22Rv1 (cell line): Measurements from ENCODE around the gene OR9Q1.

Experiments
- H3K27ac ChIP-seq: fragments of 450-650 bp; 2 replicates; pipeline ENCODE4 v1.5.1; 2017
- ZFX ChIP-seq: fragments of 450-650 bp; IDR thresholded peaks from 2 replicates; pipeline ENCODE4 v1.6.1; 2017; ENCODE audit warnings: antibody characterized with exemption, borderline replicate concordance
- TF ChIP-seq, protein P1 (sequence below): fragments of 450-650 bp; IDR thresholded peaks from 2 replicates; pipeline ENCODE4 v1.5.1; 2017; ENCODE audit warnings: mild to moderate bottlenecking

The OR9Q1 gene, protein sequence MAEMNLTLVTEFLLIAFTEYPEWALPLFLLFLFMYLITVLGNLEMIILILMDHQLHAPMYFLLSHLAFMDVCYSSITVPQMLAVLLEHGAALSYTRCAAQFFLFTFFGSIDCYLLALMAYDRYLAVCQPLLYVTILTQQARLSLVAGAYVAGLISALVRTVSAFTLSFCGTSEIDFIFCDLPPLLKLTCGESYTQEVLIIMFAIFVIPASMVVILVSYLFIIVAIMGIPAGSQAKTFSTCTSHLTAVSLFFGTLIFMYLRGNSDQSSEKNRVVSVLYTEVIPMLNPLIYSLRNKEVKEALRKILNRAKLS

DNA sequence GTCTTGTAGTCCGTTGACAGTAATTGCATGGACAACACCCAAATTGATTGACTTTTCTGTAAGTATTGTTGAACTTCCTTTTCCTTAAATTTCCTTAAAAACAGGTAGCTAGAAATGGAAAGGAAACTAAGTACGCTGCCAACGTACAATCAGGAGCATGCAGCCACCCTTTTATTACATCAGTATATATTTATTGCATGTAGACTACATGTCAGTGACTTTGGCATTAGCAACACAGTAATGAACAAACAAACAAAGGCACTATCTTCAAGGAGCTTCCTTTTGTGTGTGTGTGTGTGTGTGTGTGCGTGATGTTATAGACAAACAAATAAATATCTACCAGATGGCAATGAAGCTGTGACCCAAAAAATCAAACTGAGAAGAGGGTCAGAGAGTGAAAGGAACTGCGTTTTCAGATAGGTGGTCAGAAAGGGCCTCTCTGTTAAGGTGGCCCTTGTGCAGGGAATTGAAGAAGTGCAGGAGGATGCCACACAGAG, at the start of gene OR9Q1:
Gene OR9Q1 (plus strand): TSS at position 447 of the 497 bp plus-strand sequence. CDS start 155,564 bp downstream, outside the sequence.
- no peak within 1 kb of the TSS for H3K27ac ChIP-seq
- TF ChIP-seq, protein P1, sequence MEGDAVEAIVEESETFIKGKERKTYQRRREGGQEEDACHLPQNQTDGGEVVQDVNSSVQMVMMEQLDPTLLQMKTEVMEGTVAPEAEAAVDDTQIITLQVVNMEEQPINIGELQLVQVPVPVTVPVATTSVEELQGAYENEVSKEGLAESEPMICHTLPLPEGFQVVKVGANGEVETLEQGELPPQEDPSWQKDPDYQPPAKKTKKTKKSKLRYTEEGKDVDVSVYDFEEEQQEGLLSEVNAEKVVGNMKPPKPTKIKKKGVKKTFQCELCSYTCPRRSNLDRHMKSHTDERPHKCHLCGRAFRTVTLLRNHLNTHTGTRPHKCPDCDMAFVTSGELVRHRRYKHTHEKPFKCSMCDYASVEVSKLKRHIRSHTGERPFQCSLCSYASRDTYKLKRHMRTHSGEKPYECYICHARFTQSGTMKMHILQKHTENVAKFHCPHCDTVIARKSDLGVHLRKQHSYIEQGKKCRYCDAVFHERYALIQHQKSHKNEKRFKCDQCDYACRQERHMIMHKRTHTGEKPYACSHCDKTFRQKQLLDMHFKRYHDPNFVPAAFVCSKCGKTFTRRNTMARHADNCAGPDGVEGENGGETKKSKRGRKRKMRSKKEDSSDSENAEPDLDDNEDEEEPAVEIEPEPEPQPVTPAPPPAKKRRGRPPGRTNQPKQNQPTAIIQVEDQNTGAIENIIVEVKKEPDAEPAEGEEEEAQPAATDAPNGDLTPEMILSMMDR = no peak
- TF ChIP-seq ZFX = no peak

DNA sequence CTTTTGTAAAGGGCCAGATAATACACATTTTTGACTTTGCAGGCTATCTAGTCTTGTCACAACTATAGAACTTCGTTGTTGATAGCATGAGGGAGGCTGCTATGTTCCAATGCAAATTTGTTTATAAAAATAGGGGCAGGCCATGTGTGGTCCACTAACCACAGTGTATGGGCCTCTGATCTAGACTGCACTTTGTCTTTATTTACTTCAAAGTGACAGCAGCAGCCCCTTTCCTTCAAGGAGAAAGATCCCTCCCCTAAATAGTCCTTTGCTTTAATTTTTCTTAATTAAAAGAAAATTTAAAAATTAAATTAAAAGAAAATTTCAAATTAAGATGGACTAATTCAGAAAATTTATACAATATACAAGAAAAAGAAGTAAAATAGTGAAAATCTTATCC, 49.5 kb upstream of the OR9Q1 start:
- TF ChIP-seq, protein P1 = no peak
- no peak for TF ChIP-seq ZFX
- H3K27ac ChIP-seq = no peak overlapping the region

DNA sequence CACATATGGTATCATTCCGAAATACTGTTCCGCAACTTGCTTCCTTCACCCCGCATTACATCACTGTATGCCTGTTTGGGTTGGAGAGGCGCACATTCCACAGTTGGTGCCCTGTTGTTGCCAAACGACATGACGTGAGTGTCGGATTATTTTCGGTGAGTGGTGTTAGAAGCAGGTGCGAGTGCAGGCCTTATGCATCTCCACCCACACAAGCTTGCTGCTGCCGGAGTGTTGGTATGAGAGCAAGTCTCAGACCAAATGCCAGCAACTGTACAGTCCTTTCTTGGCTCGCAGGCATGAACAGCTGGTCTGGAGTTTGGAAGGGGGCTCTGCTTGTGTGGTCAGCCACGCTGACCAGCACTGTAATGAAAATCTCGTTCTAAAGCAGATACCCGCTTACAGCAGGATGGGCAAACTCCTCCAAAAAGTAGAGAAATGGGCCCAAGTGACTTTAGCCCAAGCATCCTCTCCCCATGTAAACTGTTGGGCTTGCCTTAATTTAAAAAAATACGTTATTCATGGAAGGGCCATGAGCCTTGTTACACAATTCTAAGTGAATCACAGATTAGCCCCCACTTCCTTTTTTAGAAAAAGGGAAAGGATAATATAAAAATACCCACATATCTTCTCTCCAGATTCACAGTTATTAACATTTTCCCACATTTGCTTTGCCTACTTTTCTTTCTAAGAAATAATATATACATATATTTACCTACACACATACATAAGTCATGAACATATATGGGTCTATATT, 48.7 kb upstream of the OR9Q1 start:
- no peak overlapping the region for H3K27ac ChIP-seq
- no peak for TF ChIP-seq ZFX
- TF ChIP-seq, protein P1 = no peak

DNA sequence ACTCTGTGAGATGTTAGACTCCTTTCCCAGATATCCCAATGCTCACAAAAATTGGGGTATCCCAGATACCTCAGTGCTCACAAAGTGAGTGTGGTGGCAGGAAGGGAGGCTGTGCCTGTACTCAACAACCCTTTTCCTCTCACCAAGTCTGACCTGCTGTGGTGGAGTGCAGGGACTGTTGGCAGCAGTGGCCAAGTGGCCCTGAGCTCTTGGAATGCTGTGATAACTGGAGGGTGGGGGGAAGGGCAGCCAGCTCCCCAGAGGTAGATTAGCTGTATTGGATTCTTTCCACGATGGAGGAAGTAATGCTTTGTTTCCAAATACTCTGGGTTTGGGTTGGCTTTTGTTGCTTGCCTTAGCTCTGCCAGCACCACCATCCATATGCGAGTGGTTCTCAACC, 46.0 kb upstream of the OR9Q1 start:
- no peak overlapping the region for H3K27ac ChIP-seq
- TF ChIP-seq, protein P1 = no peak
- TF ChIP-seq ZFX = no peak

DNA sequence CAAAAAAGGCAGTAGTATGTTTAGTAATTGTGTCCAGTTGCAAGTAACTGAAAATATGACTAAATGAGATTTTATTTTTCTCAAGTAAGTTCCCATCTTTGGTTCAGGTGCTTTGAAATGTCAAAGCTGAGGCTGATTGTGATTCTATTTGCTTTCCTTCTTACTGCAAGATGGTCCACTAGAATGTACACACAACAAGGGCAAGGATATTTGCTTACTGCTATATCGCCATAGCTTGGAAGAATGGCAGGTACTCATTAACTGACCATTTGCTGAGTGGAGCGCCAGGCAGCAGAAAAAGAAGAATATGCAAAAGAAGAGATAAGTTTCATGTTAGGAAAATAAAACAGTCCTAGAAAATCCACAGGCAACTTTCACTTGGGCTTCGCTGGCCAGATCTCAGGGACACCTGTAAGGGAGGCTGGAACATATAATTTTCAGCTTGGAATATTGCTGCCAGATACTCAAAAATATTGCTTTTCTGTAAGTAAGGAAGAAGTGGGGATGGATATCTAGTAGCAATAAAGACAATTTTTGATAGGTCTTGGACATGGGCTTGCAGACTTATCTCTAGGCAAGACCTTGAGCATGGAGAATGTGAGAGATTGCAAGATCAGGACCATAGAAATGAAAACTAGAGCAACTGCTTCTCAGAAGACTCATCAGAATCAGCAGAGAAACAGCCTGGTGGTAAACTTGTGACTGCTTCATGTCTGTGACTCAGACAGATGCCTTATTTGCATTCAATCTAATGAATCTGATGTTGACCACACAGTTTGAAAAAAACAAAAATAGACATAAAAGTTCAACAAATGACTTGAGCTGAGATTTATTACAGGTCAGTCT, 44.8 kb upstream of the OR9Q1 start:
- no peak overlapping the region for H3K27ac ChIP-seq
- TF ChIP-seq ZFX = no peak
- TF ChIP-seq, protein P1 = no peak

DNA sequence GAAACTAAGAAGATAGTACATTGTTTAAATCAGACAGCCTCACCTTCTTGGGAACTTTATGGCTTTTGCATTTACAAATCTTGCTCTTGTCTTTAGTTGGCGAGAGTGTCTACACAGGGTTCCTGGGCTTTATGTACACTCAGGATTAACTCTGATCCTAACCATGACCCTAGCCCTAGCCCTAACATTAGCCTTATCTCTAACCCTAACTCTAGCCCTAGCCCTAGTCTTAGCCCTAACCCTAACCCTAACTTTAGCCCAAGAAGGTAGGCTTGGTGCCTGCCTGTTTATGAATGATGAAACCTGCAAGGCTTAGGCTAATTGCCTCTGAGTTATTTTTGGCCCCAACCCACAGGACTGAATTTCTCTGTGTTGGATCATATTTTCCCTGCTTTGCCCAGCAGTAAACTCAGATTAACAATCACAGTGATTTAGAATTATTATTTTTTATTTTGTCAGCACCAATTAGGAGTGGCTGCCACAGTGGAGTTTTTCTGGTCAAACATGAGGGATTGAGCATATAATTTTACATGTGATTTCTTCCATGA, 44.1 kb upstream of the OR9Q1 start:
- TF ChIP-seq ZFX = no peak
- H3K27ac ChIP-seq = no peak overlapping the region

DNA sequence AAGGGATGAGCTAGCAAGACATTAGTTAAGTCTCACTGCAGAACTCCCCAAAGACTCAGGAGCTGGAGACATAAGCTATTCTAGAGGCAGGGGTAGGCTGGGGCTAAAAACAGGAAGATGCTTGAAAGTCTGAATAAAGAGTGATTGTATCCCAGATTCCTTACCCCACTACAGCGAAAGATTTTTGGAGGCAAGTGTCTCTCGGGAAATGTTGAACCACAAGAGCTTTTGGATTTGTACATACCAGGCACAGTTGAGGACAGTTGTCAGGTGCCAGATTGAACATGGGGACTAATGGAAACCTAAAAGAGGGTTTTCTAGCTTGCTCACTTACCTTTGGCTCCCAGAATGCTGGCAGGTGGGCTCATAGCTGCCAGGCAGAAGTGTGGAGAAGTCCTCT, 43.5 kb upstream of the OR9Q1 start:
- no peak for TF ChIP-seq ZFX
- TF ChIP-seq, protein P1 = no peak
- no peak overlapping the region for H3K27ac ChIP-seq
